ENCODE data around the gene PAPPA.

Gene PAPPA

DNA sequence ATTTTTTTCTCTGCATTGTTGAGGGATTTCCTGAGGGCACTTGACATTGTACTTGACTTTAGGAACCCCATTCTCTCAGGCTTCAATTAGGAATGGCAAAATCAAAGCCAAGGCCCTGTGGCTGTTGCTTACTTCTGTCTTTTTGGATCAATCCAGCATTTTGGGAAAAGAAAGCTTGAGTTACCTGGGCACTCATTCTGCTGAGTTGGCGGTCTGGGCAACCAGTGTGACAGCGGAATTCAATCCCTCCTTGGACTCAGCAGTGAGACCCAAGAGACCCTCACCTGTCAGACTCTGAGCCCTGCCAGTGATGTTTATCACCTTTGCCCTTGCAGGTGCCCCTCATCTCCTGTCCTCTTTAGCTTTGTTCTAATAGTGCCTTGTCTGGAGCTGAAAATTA is 225.3 kb downstream of the PAPPA start:
- H3K4me3 ChIP-seq (ENCODE audit: low read depth, low read length): no peak overlapping the region
- ChIA-PET CTCF (interaction anchor here (0.6 to 2.4 kb wide), 2 partner anchors 193 to 200 kb away, joined by 3 to 6 read pairs; no protein-coding TSS in a partner anchor), POLR2A (no interaction called here)
- TF ChIP-seq, protein P1, sequence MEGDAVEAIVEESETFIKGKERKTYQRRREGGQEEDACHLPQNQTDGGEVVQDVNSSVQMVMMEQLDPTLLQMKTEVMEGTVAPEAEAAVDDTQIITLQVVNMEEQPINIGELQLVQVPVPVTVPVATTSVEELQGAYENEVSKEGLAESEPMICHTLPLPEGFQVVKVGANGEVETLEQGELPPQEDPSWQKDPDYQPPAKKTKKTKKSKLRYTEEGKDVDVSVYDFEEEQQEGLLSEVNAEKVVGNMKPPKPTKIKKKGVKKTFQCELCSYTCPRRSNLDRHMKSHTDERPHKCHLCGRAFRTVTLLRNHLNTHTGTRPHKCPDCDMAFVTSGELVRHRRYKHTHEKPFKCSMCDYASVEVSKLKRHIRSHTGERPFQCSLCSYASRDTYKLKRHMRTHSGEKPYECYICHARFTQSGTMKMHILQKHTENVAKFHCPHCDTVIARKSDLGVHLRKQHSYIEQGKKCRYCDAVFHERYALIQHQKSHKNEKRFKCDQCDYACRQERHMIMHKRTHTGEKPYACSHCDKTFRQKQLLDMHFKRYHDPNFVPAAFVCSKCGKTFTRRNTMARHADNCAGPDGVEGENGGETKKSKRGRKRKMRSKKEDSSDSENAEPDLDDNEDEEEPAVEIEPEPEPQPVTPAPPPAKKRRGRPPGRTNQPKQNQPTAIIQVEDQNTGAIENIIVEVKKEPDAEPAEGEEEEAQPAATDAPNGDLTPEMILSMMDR (IDR thresholded peaks at IDR 0.05; ENCODE audit: insufficient read depth, low read length, missing control alignments): no peak
- no peak for DNase-seq (ENCODE audit: low read depth, low spot score)

DNA sequence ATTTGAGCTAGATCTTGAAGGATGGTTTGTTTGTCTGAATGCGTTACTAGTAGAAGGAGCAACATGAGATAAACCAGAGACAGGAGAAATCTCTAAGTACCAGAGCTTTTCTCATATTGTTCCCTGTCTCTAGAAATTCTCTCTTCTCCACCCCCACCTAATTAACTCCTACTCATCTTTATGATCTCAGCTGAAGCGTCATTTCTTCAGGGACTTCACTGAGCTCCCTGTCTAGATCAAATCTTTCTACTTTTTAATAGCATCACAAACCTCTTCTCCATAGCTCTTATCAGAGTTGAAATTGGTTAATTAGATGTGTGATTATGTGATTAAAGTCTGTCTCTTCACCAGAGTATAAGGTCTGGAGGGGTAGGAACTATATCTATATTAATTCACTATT is 226.2 kb downstream of the PAPPA start:
- H3K4me3 ChIP-seq (ENCODE audit: low read depth, low read length): no peak overlapping the region
- no peak for DNase-seq (ENCODE audit: low read depth, low spot score)
- TF ChIP-seq, protein P1 (IDR thresholded peaks at IDR 0.05; ENCODE audit: insufficient read depth, low read length, missing control alignments): no peak
- ChIA-PET POLR2A (no interaction called here), CTCF (interaction anchor here (1.0 to 2.4 kb wide), 5 partner anchors 11 to 267 kb away, joined by 3 to 6 read pairs (median 4); no protein-coding TSS in a partner anchor)

DNA sequence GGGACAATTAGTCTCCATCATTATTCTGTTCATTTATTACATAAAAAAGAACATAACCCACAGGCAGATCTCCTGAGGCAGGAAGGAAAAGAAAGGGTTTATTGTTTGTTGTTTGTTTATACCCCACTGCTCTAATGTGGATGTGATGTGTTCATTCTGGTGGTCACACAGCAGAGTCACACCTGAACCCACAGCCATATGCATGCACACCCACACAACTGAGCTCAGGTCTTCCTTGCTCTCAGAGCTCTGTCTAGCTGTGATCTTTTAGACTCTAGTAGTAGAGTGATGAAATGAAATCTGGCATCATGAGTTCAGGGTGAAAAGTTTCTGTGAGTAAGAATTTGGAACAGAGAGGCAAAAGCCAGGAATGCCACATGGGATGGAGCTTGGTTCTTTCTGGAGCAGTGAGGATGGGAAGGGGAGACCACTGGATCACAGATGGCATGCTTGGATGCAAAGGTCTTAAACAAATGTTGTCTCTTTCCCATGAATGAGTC is 227.0 kb downstream of the PAPPA start:
- POLR2A ChIA-PET: no interaction called here
- CTCF ChIA-PET: interaction anchor here (1.0 to 1.3 kb wide), 4 partner anchors 11 to 266 kb away, joined by 3 to 4 read pairs (median 4); no protein-coding TSS in a partner anchor
- no peak for DNase-seq (ENCODE audit: low read depth, low spot score)
- no peak overlapping the region for H3K4me3 ChIP-seq (ENCODE audit: low read depth, low read length)
- TF ChIP-seq, protein P1 (IDR thresholded peaks at IDR 0.05; ENCODE audit: insufficient read depth, low read length, missing control alignments): no peak

DNA sequence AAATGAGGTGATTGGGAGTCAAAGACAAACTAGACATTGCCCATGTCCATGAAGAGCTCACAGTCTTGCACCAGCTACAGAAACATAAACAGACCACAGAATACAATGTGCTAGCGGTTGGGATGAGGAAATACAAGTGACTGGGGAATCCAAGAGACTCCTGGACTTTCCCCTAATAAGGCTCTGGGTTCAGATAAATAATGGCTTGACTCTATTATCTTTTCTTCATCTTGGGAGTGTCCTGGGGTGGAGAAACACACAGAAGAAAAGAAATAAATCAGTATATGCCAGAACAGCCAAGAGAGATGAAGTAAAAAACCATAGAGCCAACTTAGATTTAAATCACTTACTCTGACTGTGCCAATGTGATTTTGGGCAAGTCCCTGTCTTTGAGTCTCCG is 227.8 kb downstream of the PAPPA start:
- ChIA-PET POLR2A (no interaction called here), CTCF (no interaction called here)
- H3K4me3 ChIP-seq (ENCODE audit: low read depth, low read length): no peak overlapping the region
- TF ChIP-seq, protein P1 (IDR thresholded peaks at IDR 0.05; ENCODE audit: insufficient read depth, low read length, missing control alignments): no peak
- no peak for DNase-seq (ENCODE audit: low read depth, low spot score)

DNA sequence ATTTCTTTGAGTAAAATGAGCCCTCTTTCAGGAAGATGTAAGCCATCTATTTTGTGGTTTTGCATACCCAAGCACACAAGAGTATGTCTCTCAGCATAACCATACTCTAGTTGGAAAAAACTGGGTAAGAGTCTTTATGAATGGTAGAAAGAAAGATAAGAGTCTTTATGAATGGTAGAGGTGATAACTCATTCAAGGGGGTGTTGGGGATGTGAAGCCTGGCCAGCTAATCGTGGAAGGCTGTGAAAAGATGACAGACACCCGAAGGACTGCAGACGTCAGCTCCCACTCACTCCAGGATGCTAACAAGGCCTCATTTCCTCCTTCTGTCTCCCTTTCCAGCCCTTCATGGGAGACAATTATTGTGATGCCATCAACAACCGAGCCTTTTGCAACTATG is 228.5 kb downstream of the PAPPA start:
- DNase-seq (ENCODE audit: low read depth, low spot score): no peak
- CTCF ChIA-PET: no interaction called here
- POLR2A ChIA-PET: no interaction called here
- TF ChIP-seq, protein P1 (IDR thresholded peaks at IDR 0.05; ENCODE audit: insufficient read depth, low read length, missing control alignments): no peak
- no peak overlapping the region for H3K4me3 ChIP-seq (ENCODE audit: low read depth, low read length)

DNA sequence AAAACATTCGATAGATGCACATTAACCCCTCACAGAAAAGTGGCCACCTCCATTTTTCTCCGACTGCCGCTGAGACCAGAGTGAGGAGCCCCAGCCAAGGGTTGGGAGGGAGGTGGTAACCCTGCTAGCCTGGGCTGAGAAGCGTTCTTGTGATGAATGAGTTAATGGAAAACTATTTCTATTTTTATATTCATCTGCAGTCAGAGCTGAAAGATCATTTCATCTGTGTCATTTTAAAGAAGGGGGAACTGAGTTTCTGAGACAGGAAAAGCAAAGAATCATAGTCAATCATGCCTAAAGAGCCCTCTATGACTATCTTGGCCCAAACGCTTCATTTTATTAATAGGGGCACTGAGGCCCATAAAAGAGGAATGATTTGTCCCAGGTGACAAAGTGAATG is 229.5 kb downstream of the PAPPA start:
- no peak overlapping the region for H3K4me3 ChIP-seq (ENCODE audit: low read depth, low read length)
- ChIA-PET POLR2A (no interaction called here), CTCF (no interaction called here)
- no peak for DNase-seq (ENCODE audit: low read depth, low spot score)
- TF ChIP-seq, protein P1 (IDR thresholded peaks at IDR 0.05; ENCODE audit: insufficient read depth, low read length, missing control alignments): no peak
